K562 (cell line): ENCODE data around the gene CCT4. TPM values are rescaled to one million over a fixed set of nuclear protein-coding genes. Genes with fewer than 3 reads are reported as not detected.

Source experiments
- ATAC-seq: fragments of 200-7000 bp; cut with Tn5 transposase; 3 replicates; pipeline ENCODE4 v1.9.1; 2020; ENCODE audit warnings: moderate library complexity
- BruUV-seq: library from RNA; stranded (reverse); fragments of 400-500 nt; replicated peaks from 2 replicates; lab custom pipeline; 2021; lab: Mats Ljungman, UMichigan
- CTCF ChIA-PET: fragments of 300-600 bp; formaldehyde crosslinking; extraction: SDS; loops from one replicate; lab custom pipeline; 2021; ENCODE audit warnings: low intra/inter-chr PET ratio; lab: Yijun Ruan, JAX
- POLR2A ChIA-PET: fragments of 300-600, 350-650 bp; sonication (Branson Sonifier 250); formaldehyde crosslinking; extraction: SDS; loops from one replicate; lab custom pipeline; 2021; ENCODE audit warnings: antibody characterized with exemption, inconsistent platforms; lab: Yijun Ruan, JAX
- DNase-seq, 4 experiments: peaks; one replicate each; pipeline versions ENCODE4 v3.0.0 to v3.0.0-alpha.2; 2011 to 2018; ENCODE audit warnings: low spot score in 3 of 4, mixed read lengths in 3 of 4; ENCODE audit errors: extremely low read depth in 1 of 4
- FAIRE-seq: peaks from 2 replicates; lab custom pipeline; 2011; peaks lifted over from hg19 to GRCh38; lab: Jason Lieb, UNC
- H2AFZ ChIP-seq: 2 replicates; pipeline ENCODE4 v1.6.0; 2011; ENCODE audit warnings: low read depth, low read length, control low read depth, inconsistent platforms
- H3K27ac ChIP-seq: fragments of 200-600 bp; 3 replicates; pipeline ENCODE4 v1.8.0; 2011; ENCODE audit warnings: low read depth, mild to moderate bottlenecking, control low read depth, inconsistent platforms, low read length, moderate library complexity, mixed read lengths; ENCODE audit errors: extremely low read depth
- H3K27me3 ChIP-seq, 2 experiments: fragments of 300-600 bp in 1 of 2; 2 replicates in 1 of 2; 3 replicates in 1 of 2; pipeline versions ENCODE4 v1.6.0 to v1.8.0; 2011; ENCODE audit warnings: inconsistent platforms in 2 of 2, low read length in 2 of 2, mild to moderate bottlenecking in 1 of 2, mixed read lengths in 1 of 2, moderate library complexity in 1 of 2; ENCODE audit not compliant: control insufficient read depth in 2 of 2, insufficient read depth in 2 of 2
- H3K36me3 ChIP-seq: fragments of 300-600 bp; 3 replicates; pipeline ENCODE4 v1.8.0; 2011; ENCODE audit warnings: mild to moderate bottlenecking, low read length, inconsistent platforms; ENCODE audit not compliant: control insufficient read depth, insufficient read depth
- H3K4me1 ChIP-seq, 2 experiments: fragments of 200-600 bp in 1 of 2; replicated peaks in 1 of 2; 2 replicates in 1 of 2; 3 replicates in 1 of 2; pipeline versions ENCODE4 v1.5.1 to v1.8.0; 2011; ENCODE audit warnings: inconsistent platforms in 2 of 2, low read length in 2 of 2, mild to moderate bottlenecking in 1 of 2, mixed read lengths in 1 of 2, moderate library complexity in 1 of 2; ENCODE audit not compliant: control insufficient read depth in 2 of 2, insufficient read depth in 2 of 2
- H3K4me2 ChIP-seq: 2 replicates; pipeline ENCODE4 v1.6.1; 2011; ENCODE audit warnings: low read length, control low read depth, inconsistent platforms, mixed read lengths; ENCODE audit not compliant: insufficient read depth
- H3K4me3 ChIP-seq: fragments of 200-600 bp; sonication (generic), shearing (Covaris generic); 2 replicates; pipeline ENCODE4 v1.5.1; 2016; ENCODE audit warnings: control low read depth, inconsistent platforms
- H3K79me2 ChIP-seq: fragments of 200-600 bp; 3 replicates; pipeline ENCODE4 v1.8.0; 2011; ENCODE audit warnings: low read length, inconsistent platforms; ENCODE audit not compliant: control insufficient read depth, insufficient read depth
- H3K9ac ChIP-seq, 2 experiments: 2 replicates each; pipeline versions ENCODE4 v1.6.0 to v1.6.1; 2011; ENCODE audit warnings: low read depth in 2 of 2, low read length in 2 of 2, control low read depth in 1 of 2, inconsistent platforms in 1 of 2, mild to moderate bottlenecking in 1 of 2, mixed read lengths in 1 of 2; ENCODE audit not compliant: insufficient read depth in 1 of 2
- H3K9me1 ChIP-seq: one replicate; pipeline ENCODE4 v1.6.0; 2011; ENCODE audit warnings: inconsistent platforms, mild to moderate bottlenecking, low read length, moderate library complexity; ENCODE audit not compliant: control insufficient read depth, insufficient read depth
- H3K9me3 ChIP-seq: replicated peaks from 2 replicates; pipeline ENCODE4 v1.5.1; 2011; ENCODE audit warnings: low read depth, low read length, inconsistent platforms; ENCODE audit not compliant: control insufficient read depth, insufficient read depth
- H4K20me1 ChIP-seq: replicated peaks from 2 replicates; pipeline ENCODE4 v1.6.1; 2011; ENCODE audit warnings: low read length, inconsistent platforms, mixed read lengths; ENCODE audit not compliant: control insufficient read depth, insufficient read depth
- CCAR2 ChIP-seq: fragments of 200-400 bp; formaldehyde crosslinking; IDR thresholded peaks from 2 replicates; pipeline ENCODE4 v1.6.1; 2017; ENCODE audit warnings: mild to moderate bottlenecking, low read depth, low read length
- ELF2 ChIP-seq: fragments of 250-450 bp; sonication (Bioruptor Pico); IDR thresholded peaks from 2 replicates; pipeline ENCODE4 v1.5.0; 2021; ENCODE audit warnings: mild to moderate bottlenecking
- SRSF9 ChIP-seq: fragments of 200-400 bp; formaldehyde crosslinking; IDR thresholded peaks from 2 replicates; pipeline ENCODE4 v1.6.1; 2017; ENCODE audit warnings: low read depth, low read length, borderline replicate concordance
- WGBS: fragments of 100-300 bp; shearing (Covaris generic); methylation state at CpG from one replicate; pipeline ENCODE4 v1.1.6; 2016; ENCODE audit warnings: low coverage, mixed read lengths; ENCODE audit not compliant: insufficient coverage; ENCODE audit errors: missing lambda C conversion rate; 5-methylcytosine and 5-hydroxymethylcytosine counted together
- in situ Hi-C: fragments of 300-500 bp; cut with MboI; formaldehyde crosslinking; loops from 4 replicates; pipeline ENCODE4 v1.15.0; 2018; ENCODE audit warnings: inconsistent platforms, mixed read lengths
- intact Hi-C: fragments of 100-400 bp; cut with micrococcal nuclease; formaldehyde crosslinking; loops from 2 replicates; pipeline ENCODE4 v1.14.2; 2022
- polyA plus RNA-seq, 8 experiments: library from polyadenylated mRNA; depleted of rRNA in 4 of 8; stranded (reverse) in 5 of 8; unstranded in 3 of 8; fragments of >200 nt; fragmentation: Nextera tagmentation in 2 of 8; fragmentation: Illumina TruSeq in 1 of 8; extraction: Ambion mirVana in 2 of 8; extraction: Trizol in 1 of 8; gene quantifications; 2 replicates each; pipeline versions ENCODE4 v1.2.1 to v1.2.3, GENCODE V29; 2011 to 2014; ENCODE audit warnings: inconsistent platforms in 1 of 8, missing spikeins in 1 of 8
- total RNA-seq, 7 experiments: library from RNA; depleted of rRNA in 6 of 7; stranded (reverse); fragments of >200 nt in 6 of 7; fragmentation: Illumina TruSeq in 2 of 7; extraction: Trizol in 2 of 7; gene quantifications; 2 replicates each; pipeline versions ENCODE4 v1.2.1 to v1.2.3, GENCODE V29; 2011 to 2021; ENCODE audit warnings: low replicate concordance in 1 of 7
- TF ChIP-seq, protein P1 (sequence below): fragments of 450-650 bp; IDR thresholded peaks from 2 replicates; pipeline ENCODE4 v1.6.1; 2018; ENCODE audit not compliant: partially characterized antibody
- TF ChIP-seq, protein P2 (sequence below), 3 experiments: IDR thresholded peaks in 2 of 3; conservative IDR thresholded peaks in 1 of 3; 2 replicates each; pipeline ENCODE4 v1.5.1; 2011 to 2012; ENCODE audit warnings: low read length in 3 of 3, mild to moderate bottlenecking in 3 of 3, control low read depth in 2 of 3, improper control_type of control experiment in 1 of 3, inconsistent platforms in 1 of 3, low read depth in 1 of 3, mixed read lengths in 1 of 3, moderate library complexity in 1 of 3; ENCODE audit not compliant: insufficient read depth in 2 of 3
- TF ChIP-seq, protein P3 (sequence below): fragments of 450-650 bp; IDR thresholded peaks from 2 replicates; pipeline ENCODE4 v1.6.1; 2016

CCT4 gene
- total and polyA plus RNA-seq, 9 of the 15 experiments (the other 6 are each of a cell fraction or from before 2014, with no cell fraction given), result 101 to 368 (median 303) TPM

DNA sequence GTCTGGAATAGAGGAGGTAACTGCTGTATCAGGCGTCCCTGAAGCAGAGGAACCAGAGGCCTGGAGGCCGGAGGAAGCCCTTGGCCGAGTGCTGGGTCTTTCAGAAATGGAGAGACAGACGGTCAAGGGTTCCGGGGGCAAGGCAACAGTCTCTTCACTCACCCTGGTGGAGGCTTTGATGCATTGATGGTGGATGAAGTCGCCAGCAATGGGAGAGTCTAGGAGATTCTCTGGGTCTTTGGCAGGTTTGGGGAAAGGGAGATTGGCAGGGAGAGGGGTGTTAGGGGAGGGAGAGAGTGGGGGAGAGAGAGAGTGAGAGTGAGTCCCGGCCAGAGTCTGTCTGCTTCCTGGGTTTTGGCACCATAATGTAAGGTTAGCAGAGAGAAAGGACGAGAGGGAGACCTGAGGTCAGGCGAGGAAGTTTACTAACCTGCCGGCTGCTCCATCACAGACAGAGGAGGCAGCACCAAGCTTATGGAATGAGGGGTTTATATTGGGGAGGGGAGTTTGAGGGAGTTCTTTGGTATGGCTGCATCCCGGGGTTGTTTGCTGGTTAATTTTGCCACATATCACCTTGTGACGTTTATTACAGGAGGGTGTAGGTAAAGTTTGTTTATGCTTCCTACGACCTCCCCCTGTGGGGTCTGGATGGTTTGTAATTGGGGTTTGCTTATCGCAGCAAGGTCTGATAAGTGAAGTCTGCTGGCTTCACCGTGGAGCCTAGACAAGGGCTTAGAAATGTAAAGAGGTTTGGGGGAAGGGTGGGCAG lies 36.6 kb upstream of the CCT4 start:
- in situ Hi-C loops, result no loop called here
- WGBS, result 30% methylated on average over 11 of the region's 15 CpGs
- ATAC-seq, result peak; percentile 75

More for the DNA sequence above, 36.6 kb upstream of the CCT4 start:
- Histone ChIP-seq H2AFZ (peak overlapping the region; percentile 62), H3K36me3 (no peaks in the 10 kb centered on the region), H3K4me1 (peaks cover 2 to 17% of the 10 kb centered on the region in 2 experiments; a peak in 3 of 5 replicates), H3K9me3 (no peaks in the 10 kb centered on the region), H4K20me1 (no peaks in the 10 kb centered on the region), H3K4me3 (no peak overlapping the region), H3K79me2 (no peaks in the 10 kb centered on the region), H3K27ac (no peak overlapping the region), H3K4me2 (peak overlapping the region; percentile 29), H3K9me1 (no peaks in the 10 kb centered on the region), H3K9ac (peak overlapping the region in 1 of 2 experiments; percentile 19; a peak in 1 of 4 replicates), H3K27me3 (no peaks in the 10 kb centered on the region)
- intact Hi-C loops, result loop anchor here (5.0 kb wide), 1 partner anchor 47 kb away; no protein-coding TSS in a partner anchor
- POLR2A ChIA-PET, result no interaction called here
- FAIRE-seq (peak; percentile 6), DNase-seq (peak in 1 of 4 experiments; percentile 13)
- BruUV-seq, result no TSS peak
- CTCF ChIA-PET, result no interaction called here
- TF ChIP-seq, protein P1, sequence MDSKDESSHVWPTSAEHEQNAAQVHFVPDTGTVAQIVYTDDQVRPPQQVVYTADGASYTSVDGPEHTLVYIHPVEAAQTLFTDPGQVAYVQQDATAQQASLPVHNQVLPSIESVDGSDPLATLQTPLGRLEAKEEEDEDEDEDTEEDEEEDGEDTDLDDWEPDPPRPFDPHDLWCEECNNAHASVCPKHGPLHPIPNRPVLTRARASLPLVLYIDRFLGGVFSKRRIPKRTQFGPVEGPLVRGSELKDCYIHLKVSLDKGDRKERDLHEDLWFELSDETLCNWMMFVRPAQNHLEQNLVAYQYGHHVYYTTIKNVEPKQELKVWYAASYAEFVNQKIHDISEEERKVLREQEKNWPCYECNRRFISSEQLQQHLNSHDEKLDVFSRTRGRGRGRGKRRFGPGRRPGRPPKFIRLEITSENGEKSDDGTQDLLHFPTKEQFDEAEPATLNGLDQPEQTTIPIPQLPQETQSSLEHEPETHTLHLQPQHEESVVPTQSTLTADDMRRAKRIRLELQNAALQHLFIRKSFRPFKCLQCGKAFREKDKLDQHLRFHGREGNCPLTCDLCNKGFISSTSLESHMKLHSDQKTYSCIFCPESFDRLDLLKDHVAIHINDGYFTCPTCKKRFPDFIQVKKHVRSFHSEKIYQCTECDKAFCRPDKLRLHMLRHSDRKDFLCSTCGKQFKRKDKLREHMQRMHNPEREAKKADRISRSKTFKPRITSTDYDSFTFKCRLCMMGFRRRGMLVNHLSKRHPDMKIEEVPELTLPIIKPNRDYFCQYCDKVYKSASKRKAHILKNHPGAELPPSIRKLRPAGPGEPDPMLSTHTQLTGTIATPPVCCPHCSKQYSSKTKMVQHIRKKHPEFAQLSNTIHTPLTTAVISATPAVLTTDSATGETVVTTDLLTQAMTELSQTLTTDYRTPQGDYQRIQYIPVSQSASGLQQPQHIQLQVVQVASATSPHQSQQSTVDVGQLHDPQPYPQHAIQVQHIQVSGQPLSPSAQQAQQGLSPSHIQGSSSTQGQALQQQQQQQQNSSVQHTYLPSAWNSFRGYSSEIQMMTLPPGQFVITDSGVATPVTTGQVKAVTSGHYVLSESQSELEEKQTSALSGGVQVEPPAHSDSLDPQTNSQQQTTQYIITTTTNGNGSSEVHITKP, result peak; percentile 88
- TF ChIP-seq ELF2, result no peak
- TF ChIP-seq CCAR2, result no peak
- TF ChIP-seq, protein P2, sequence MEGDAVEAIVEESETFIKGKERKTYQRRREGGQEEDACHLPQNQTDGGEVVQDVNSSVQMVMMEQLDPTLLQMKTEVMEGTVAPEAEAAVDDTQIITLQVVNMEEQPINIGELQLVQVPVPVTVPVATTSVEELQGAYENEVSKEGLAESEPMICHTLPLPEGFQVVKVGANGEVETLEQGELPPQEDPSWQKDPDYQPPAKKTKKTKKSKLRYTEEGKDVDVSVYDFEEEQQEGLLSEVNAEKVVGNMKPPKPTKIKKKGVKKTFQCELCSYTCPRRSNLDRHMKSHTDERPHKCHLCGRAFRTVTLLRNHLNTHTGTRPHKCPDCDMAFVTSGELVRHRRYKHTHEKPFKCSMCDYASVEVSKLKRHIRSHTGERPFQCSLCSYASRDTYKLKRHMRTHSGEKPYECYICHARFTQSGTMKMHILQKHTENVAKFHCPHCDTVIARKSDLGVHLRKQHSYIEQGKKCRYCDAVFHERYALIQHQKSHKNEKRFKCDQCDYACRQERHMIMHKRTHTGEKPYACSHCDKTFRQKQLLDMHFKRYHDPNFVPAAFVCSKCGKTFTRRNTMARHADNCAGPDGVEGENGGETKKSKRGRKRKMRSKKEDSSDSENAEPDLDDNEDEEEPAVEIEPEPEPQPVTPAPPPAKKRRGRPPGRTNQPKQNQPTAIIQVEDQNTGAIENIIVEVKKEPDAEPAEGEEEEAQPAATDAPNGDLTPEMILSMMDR (IDR thresholded peaks at IDR 0.05 in 2 of 3, conservative IDR thresholded peaks at IDR 0.05 in 1 of 3; ENCODE audit: insufficient read depth in 2 of 3, low read depth in 1 of 3, low read length in 3 of 3), result 0 out of 6 replicates have a peak, but pooled peaks of 1 of the 3 experiments have one; percentile 27
- TF ChIP-seq, protein P3, sequence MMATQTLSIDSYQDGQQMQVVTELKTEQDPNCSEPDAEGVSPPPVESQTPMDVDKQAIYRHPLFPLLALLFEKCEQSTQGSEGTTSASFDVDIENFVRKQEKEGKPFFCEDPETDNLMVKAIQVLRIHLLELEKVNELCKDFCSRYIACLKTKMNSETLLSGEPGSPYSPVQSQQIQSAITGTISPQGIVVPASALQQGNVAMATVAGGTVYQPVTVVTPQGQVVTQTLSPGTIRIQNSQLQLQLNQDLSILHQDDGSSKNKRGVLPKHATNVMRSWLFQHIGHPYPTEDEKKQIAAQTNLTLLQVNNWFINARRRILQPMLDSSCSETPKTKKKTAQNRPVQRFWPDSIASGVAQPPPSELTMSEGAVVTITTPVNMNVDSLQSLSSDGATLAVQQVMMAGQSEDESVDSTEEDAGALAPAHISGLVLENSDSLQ, result 0 out of 2 replicates have a peak, but pooled peaks have one; percentile 17
- TF ChIP-seq SRSF9, result no peak
